Measurements from ENCODE around the gene KAZN.

Gene KAZN

DNA sequence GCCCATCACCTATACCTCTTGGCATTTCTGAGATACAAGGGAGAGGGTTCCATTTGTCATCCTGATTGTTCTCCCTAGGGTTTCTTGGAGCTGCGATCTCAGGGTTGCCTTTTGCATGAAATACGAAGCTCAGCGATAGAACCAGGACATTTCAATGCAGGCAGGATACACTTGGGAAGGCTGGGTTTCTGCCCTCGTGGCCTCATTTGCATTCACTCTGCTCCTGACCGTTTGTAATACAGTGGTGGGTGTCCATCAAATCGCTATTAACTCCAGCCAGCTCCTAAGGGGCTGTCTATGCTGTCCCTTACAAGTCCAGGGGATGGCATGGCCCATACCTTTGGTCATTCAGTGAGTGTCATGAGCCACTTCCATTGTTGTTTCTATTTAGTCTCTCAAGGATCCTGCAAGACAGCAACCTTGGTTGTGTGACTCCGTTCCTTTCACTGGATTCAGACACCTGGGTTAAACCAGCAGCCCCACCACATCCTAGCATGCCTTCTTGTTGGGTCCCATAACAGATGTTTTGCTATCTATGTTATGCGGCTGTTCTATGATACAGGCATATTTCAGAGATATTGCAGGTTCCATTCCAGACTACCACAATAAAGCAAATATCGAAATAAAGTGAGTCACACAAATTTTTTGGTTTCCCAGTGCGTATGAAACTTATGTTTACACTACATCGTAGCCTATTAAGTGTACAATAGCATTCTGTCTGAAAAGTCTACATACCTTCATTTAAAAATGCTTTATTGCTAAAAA lies 18.3 kb downstream of the KAZN start:
- Histone ChIP-seq H3K4me1 (ENCODE audit: control insufficient read depth, insufficient read depth, low read length) (no peaks in the 10 kb centered on the region), H3K9me3 (replicated peaks; ENCODE audit: low read length) (no peaks in the 10 kb centered on the region), H3K4me3 (ENCODE audit: low read length) (no peak overlapping the region), H3K4me2 (ENCODE audit: low read length) (no peak overlapping the region), H3K9ac (ENCODE audit: low read depth, low read length) (no peak overlapping the region), H3K27me3 (ENCODE audit: control insufficient read depth, insufficient read depth, low read length) (no peaks in the 10 kb centered on the region), H3K36me3 (ENCODE audit: insufficient read depth, low read length) (no peaks in the 10 kb centered on the region)

DNA sequence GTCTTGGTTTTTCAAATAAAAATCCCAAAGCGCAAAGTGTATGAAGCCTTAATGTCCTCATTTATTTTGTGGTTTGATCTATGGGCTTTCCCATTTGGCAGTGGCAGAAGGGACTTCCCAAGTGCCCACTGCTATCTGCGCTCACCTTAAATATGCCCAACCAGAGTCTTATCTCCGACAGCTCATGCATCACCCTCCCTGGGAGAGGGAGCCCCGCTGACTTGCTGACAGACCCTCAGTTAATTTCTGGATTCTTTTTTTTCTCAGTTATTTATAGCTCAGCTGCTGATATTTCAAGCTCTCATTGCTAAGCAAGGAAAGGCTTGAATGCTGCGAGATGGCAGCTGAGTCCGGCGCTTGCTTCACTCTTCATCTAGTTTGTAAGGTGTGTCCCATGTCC lies 19.3 kb downstream of the KAZN start:
- no peaks in the 10 kb centered on the region for H3K9me3 ChIP-seq (replicated peaks; ENCODE audit: low read length)
- H3K4me1 ChIP-seq (ENCODE audit: control insufficient read depth, insufficient read depth, low read length), result no peaks in the 10 kb centered on the region
- no peaks in the 10 kb centered on the region for H3K27me3 ChIP-seq (ENCODE audit: control insufficient read depth, insufficient read depth, low read length)
- no peak overlapping the region for H3K4me3 ChIP-seq (ENCODE audit: low read length)
- H3K9ac ChIP-seq (ENCODE audit: low read depth, low read length), result no peak overlapping the region
- no peak overlapping the region for H3K4me2 ChIP-seq (ENCODE audit: low read length)
- H3K36me3 ChIP-seq (ENCODE audit: insufficient read depth, low read length), result no peaks in the 10 kb centered on the region

DNA sequence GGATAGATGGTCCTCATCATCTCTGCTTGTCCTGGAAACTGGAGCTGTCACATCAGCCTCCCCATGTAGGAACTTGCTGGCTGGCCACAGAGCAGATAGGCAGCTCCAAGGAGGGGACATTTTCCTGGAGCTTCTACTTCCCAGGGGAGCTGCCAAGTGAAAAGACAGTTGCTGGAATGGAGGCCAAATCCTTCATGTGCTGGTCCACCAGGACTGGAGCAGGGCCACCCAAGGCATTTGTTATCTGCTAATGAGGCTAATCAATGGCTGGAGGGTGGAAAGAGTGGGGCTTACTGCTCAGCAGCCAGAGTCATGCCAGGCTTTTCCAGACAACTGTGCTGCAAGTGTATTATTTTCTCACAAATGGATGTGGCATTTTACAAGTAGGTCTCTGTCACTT lies 22.5 kb downstream of the KAZN start:
- H3K4me1 ChIP-seq (ENCODE audit: control insufficient read depth, insufficient read depth, low read length), result no peaks in the 10 kb centered on the region
- H3K36me3 ChIP-seq (ENCODE audit: insufficient read depth, low read length), result no peaks in the 10 kb centered on the region
- H3K27me3 ChIP-seq (ENCODE audit: control insufficient read depth, insufficient read depth, low read length), result no peaks in the 10 kb centered on the region
- H3K4me3 ChIP-seq (ENCODE audit: low read length), result no peak overlapping the region
- no peaks in the 10 kb centered on the region for H3K9me3 ChIP-seq (replicated peaks; ENCODE audit: low read length)
- no peak overlapping the region for H3K9ac ChIP-seq (ENCODE audit: low read depth, low read length)
- no peak overlapping the region for H3K4me2 ChIP-seq (ENCODE audit: low read length)

DNA sequence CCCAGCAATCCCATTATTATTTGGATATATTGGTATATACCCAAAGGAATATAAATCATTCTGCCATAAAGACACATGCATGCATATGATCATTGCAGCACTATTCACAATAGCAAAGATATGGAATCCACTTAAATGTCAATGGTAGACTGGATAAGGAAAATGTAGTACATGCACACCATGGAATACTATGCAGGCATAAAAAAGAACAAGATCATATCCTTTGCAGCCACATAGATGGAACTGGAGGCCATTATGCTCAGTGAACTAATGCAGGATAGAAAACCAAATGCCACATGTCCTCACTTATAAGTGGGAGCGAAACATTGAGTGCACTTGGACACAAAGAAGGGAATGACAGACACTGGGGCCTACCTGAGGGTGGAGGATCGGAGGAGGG lies 24.6 kb downstream of the KAZN start:
- no peaks in the 10 kb centered on the region for H3K27me3 ChIP-seq (ENCODE audit: control insufficient read depth, insufficient read depth, low read length)
- H3K4me3 ChIP-seq (ENCODE audit: low read length), result no peak overlapping the region
- H3K9ac ChIP-seq (ENCODE audit: low read depth, low read length), result no peak overlapping the region
- no peak overlapping the region for H3K4me2 ChIP-seq (ENCODE audit: low read length)
- no peaks in the 10 kb centered on the region for H3K9me3 ChIP-seq (replicated peaks; ENCODE audit: low read length)
- H3K4me1 ChIP-seq (ENCODE audit: control insufficient read depth, insufficient read depth, low read length), result no peaks in the 10 kb centered on the region
- H3K36me3 ChIP-seq (ENCODE audit: insufficient read depth, low read length), result no peaks in the 10 kb centered on the region

DNA sequence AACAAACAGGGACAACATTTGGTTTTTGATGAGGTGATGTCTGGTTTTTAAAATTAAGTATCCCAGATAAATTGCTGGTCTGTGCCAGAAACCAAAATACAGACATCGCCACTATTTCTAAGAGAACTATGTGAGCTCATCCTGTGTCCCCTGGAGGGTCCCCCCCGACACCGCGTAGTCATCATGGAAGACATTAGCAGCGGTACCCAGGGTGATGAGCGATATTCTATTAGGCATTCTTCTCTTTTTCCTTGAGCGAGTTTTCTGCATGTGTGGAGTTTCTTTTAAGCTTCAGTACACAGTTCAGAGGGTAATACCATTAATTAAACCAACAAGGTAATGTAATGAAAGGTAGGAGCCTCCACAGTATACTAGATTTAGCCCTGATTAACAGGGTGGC lies 26.5 kb downstream of the KAZN start:
- H3K9me3 ChIP-seq (replicated peaks; ENCODE audit: low read length), result no peaks in the 10 kb centered on the region
- no peaks in the 10 kb centered on the region for H3K36me3 ChIP-seq (ENCODE audit: insufficient read depth, low read length)
- H3K4me1 ChIP-seq (ENCODE audit: control insufficient read depth, insufficient read depth, low read length), result no peaks in the 10 kb centered on the region
- H3K27me3 ChIP-seq (ENCODE audit: control insufficient read depth, insufficient read depth, low read length), result no peaks in the 10 kb centered on the region
- no peak overlapping the region for H3K4me2 ChIP-seq (ENCODE audit: low read length)
- H3K4me3 ChIP-seq (ENCODE audit: low read length), result no peak overlapping the region
- no peak overlapping the region for H3K9ac ChIP-seq (ENCODE audit: low read depth, low read length)

DNA sequence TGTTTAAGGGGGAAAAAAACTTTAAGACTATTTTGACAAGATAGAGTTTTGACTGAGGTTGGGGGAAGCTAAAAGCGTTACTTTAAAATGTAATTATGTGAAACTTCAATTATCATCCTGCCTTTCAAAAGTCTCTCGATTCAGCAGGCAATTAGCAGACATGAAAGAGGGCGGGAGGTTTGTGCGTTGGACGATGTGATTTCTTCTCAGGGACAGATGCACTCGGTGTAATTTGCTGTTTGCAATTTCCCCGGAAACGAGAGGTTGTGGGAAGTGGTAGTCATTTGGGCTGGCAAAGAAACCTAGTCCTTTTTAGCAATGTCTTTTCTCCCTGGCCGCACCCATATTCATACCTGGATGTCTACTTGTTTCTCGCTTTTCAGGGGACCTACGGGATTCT lies 27.1 kb downstream of the KAZN start:
- H3K4me2 ChIP-seq (ENCODE audit: low read length), result no peak overlapping the region
- no peaks in the 10 kb centered on the region for H3K27me3 ChIP-seq (ENCODE audit: control insufficient read depth, insufficient read depth, low read length)
- no peaks in the 10 kb centered on the region for H3K9me3 ChIP-seq (replicated peaks; ENCODE audit: low read length)
- H3K9ac ChIP-seq (ENCODE audit: low read depth, low read length), result no peak overlapping the region
- H3K4me3 ChIP-seq (ENCODE audit: low read length), result no peak overlapping the region
- H3K36me3 ChIP-seq (ENCODE audit: insufficient read depth, low read length), result no peaks in the 10 kb centered on the region
- no peaks in the 10 kb centered on the region for H3K4me1 ChIP-seq (ENCODE audit: control insufficient read depth, insufficient read depth, low read length)

DNA sequence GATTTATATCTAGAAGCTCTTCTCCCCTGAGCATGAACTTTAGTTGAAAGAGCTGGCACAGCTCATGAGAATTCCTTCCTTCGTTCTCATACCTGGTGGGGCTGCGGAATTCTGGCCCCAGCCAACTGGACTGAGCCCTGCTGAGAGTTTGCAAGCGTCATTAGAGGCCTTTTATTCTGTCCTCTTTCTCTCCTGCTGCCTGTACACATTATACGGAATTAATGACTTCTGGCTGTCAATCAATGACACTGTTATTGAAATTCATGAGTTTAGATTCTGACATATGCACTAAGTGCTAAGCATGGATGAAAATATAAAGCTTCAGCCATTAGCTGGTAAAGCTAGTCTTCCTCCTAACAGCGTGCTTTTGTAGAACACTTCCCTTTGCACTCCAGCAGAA lies 27.5 kb downstream of the KAZN start:
- no peak overlapping the region for H3K9ac ChIP-seq (ENCODE audit: low read depth, low read length)
- H3K4me2 ChIP-seq (ENCODE audit: low read length), result no peak overlapping the region
- H3K27me3 ChIP-seq (ENCODE audit: control insufficient read depth, insufficient read depth, low read length), result no peaks in the 10 kb centered on the region
- H3K4me1 ChIP-seq (ENCODE audit: control insufficient read depth, insufficient read depth, low read length), result no peaks in the 10 kb centered on the region
- no peak overlapping the region for H3K4me3 ChIP-seq (ENCODE audit: low read length)
- no peaks in the 10 kb centered on the region for H3K36me3 ChIP-seq (ENCODE audit: insufficient read depth, low read length)
- H3K9me3 ChIP-seq (replicated peaks; ENCODE audit: low read length), result no peaks in the 10 kb centered on the region

DNA sequence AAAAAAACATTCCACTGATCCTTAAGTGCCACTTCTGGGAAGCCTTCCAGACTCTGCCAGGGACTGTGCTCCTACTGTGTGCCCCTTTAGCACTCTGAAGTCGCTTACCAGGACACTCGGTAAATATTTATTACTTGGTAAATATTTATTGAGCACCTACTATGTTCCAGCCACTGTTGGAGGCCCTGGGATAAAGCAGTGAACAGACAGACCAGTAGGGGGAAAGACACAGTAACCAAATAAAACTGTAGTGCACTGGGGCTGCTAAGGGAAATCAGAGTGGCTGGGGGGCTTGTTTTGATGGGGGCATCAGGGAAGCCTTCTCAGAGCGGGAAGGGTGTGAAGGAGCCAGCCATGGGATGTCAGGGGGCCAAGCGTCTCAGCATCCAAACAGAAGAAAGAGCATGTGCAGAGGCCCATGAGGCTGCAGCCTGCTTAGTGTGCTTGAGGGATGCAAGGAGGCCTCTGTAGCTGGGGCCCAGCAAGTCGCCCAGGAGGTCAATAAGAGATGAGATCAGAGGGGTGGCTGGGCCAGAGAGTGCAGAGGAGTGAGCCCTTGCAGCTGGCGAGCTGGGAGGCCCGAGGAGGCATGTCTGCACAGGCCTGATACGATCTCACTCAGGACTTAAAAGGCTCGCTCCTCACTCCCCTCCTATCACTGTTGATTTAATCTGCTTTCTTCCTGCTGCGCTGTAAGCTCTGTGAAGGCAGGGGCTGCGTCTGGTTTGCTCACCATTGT lies 28.6 kb downstream of the KAZN start:
- Histone ChIP-seq H3K4me2 (ENCODE audit: low read length) (no peak overlapping the region), H3K9ac (ENCODE audit: low read depth, low read length) (no peak overlapping the region)

DNA sequence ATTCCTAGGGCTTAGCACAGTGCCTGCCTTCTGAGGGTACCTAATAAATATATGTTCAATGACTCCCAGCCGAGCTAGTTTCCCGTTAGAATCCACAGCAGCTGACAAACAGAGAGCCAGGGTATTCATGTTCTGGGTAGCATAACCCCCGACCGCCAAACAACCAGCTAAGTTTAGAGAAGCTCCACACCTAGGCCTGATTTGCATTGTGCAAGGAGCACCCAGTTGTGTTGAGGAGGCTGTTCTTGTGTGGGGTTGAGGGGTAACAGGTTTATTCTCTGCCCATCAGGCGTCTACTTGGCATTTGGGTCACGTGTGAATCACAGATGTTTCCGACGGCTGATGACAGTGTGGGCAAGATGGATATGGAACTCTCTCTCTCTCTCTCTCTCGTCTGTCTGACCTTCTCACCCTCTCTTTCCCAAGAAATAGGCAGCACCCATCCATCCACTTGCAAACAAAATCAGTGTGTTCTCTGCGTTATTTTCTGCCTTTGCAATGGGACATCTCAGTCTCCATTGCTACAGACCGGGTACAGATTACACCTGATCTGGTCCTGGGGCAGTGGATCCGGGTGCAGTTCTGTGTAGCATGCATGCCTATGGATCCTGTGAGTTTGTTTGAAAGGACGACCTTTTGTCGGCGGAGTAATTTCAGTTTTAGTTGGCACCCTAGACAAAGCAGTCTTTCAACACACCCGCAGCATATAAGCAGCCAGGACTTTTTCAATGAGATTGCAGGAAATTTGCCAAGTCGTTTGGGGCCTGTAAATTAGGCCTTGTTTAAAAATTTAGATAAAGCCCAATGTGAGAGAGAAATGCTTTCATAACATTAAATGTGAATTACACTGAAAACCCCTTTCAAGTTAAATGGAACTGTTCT lies 29.4 kb downstream of the KAZN start:
- Histone ChIP-seq H3K4me2 (ENCODE audit: low read length) (no peak overlapping the region), H3K4me1 (ENCODE audit: control insufficient read depth, insufficient read depth, low read length) (no peaks in the 10 kb centered on the region), H3K4me3 (ENCODE audit: low read length) (no peak overlapping the region), H3K36me3 (ENCODE audit: insufficient read depth, low read length) (no peaks in the 10 kb centered on the region), H3K27me3 (ENCODE audit: control insufficient read depth, insufficient read depth, low read length) (no peaks in the 10 kb centered on the region), H3K9me3 (replicated peaks; ENCODE audit: low read length) (no peaks in the 10 kb centered on the region), H3K9ac (ENCODE audit: low read depth, low read length) (no peak overlapping the region)

More for the DNA sequence above, 28.6 kb downstream of the KAZN start:
- Histone ChIP-seq H3K4me1 (ENCODE audit: control insufficient read depth, insufficient read depth, low read length) (no peaks in the 10 kb centered on the region), H3K4me3 (ENCODE audit: low read length) (no peak overlapping the region), H3K27me3 (ENCODE audit: control insufficient read depth, insufficient read depth, low read length) (no peaks in the 10 kb centered on the region), H3K36me3 (ENCODE audit: insufficient read depth, low read length) (no peaks in the 10 kb centered on the region), H3K9me3 (replicated peaks; ENCODE audit: low read length) (no peaks in the 10 kb centered on the region)

DNA sequence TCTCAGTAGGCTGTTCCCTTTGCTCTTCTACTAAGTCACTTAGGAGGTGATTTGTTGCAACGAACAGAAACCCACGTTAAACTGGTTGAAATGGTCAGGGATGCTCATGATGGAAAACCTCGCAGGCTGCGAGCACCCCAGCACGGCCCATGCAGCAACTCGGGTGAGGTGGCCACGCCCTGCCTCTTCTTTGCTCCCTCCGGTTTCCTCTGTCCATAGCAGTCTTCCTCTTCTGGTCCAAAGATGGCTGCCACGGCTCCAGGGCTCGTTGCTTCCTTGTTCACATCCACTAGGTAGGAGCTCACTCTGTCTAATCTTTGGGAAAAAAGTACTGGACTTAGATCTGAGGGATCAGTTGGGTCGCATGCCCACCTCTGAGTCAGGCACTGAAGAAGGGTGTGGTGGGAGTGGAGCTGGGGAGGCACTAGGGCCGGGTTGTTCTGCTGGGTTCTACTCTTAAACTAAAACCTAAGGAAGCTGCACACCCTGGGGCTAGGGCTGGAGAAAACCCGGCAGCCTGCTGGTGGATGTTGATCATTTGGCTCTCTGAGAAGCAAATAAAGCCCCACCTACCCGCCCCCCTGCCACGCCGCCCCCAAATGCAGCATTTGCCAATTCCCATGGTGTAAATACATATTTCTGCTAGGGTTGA lies 31.0 kb downstream of the KAZN start:
- no peaks in the 10 kb centered on the region for H3K27me3 ChIP-seq (ENCODE audit: control insufficient read depth, insufficient read depth, low read length)
- no peak overlapping the region for H3K4me2 ChIP-seq (ENCODE audit: low read length)
- H3K4me1 ChIP-seq (ENCODE audit: control insufficient read depth, insufficient read depth, low read length), result no peaks in the 10 kb centered on the region
- H3K9me3 ChIP-seq (replicated peaks; ENCODE audit: low read length), result no peaks in the 10 kb centered on the region
- H3K36me3 ChIP-seq (ENCODE audit: insufficient read depth, low read length), result no peaks in the 10 kb centered on the region
- H3K4me3 ChIP-seq (ENCODE audit: low read length), result no peak overlapping the region
- no peak overlapping the region for H3K9ac ChIP-seq (ENCODE audit: low read depth, low read length)

DNA sequence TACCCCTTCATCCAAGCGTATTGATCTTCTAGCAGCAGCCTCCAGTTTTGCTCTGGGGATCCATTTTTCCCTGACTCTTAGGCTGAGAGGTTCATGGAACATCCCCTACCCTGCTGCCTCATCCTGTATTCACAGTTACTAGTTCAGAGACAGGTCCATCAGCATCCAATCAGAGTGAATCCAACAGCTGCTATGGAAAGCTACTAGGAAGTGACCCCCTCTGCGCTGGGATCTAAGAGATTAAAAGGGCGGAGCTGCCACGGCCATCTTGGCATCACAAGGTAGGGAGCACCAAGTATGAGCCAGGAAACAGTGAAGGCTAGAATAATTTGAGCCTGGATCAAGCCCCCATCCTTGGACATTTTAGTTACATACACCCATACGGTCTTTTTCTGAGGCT lies 32.5 kb downstream of the KAZN start:
- no peak overlapping the region for H3K4me3 ChIP-seq (ENCODE audit: low read length)
- no peaks in the 10 kb centered on the region for H3K36me3 ChIP-seq (ENCODE audit: insufficient read depth, low read length)
- no peak overlapping the region for H3K4me2 ChIP-seq (ENCODE audit: low read length)
- no peaks in the 10 kb centered on the region for H3K9me3 ChIP-seq (replicated peaks; ENCODE audit: low read length)
- no peaks in the 10 kb centered on the region for H3K27me3 ChIP-seq (ENCODE audit: control insufficient read depth, insufficient read depth, low read length)
- no peaks in the 10 kb centered on the region for H3K4me1 ChIP-seq (ENCODE audit: control insufficient read depth, insufficient read depth, low read length)
- no peak overlapping the region for H3K9ac ChIP-seq (ENCODE audit: low read depth, low read length)

Data from skeletal muscle satellite cell (primary cell).